ENCODE results near the gene DCLK1.

DNA sequence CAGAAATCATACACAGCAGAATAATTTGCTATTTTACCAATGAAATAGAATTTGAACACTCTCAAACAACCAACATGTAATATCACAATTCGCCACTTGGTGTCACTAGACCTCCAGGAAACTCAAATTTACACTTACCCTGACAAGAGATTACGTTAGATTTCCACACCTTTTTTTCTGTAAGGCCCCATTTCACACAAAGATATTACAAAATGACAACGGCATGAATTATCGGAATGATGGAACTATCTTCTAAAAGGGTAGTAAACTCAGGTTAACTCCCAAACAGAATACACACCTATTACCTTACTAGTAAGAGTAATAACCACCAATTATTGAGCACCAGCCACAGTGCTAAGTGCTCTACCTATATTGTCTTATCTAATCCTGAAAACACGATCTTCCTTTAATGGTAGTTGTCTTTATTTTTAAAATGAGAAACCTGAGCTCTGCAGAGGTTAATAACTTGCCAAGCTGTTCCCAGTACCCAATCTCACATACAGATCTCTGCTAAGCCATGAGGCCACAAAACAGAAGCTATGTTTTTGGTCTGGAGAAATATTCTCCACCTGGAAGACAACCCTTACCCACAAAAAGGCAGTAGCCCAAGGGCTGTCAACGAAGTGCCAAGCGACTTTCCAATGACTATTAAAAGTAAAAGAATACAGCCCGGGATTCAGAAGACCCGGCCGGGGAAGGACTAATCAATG is 152.4 kb downstream of the DCLK1 start:
- TF ChIP-seq POLR2A (IDR thresholded peaks at IDR 0.05) (no peak), POLR2AphosphoS5 (IDR thresholded peaks at IDR 0.05) (no peak)
- TF ChIP-seq, protein P1, sequence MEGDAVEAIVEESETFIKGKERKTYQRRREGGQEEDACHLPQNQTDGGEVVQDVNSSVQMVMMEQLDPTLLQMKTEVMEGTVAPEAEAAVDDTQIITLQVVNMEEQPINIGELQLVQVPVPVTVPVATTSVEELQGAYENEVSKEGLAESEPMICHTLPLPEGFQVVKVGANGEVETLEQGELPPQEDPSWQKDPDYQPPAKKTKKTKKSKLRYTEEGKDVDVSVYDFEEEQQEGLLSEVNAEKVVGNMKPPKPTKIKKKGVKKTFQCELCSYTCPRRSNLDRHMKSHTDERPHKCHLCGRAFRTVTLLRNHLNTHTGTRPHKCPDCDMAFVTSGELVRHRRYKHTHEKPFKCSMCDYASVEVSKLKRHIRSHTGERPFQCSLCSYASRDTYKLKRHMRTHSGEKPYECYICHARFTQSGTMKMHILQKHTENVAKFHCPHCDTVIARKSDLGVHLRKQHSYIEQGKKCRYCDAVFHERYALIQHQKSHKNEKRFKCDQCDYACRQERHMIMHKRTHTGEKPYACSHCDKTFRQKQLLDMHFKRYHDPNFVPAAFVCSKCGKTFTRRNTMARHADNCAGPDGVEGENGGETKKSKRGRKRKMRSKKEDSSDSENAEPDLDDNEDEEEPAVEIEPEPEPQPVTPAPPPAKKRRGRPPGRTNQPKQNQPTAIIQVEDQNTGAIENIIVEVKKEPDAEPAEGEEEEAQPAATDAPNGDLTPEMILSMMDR (IDR thresholded peaks at IDR 0.05 in 8 of 11, conservative IDR thresholded peaks at IDR 0.05 in 3 of 11): peak in 10 of 11 experiments; percentile 37 to 78 (median 70)

Measured in spleen (tissue), 7 donors.